H1 (cell line): ENCODE data around the gene TAF4. TPM values are rescaled to one million over a fixed set of nuclear protein-coding genes. Genes with fewer than 3 reads are reported as not detected.

Experiments used
- CTCF ChIA-PET: fragments of 300-600 bp; sonication (Branson Sonifier 250); formaldehyde crosslinking; loops from one replicate; lab custom pipeline; 2021; ENCODE audit not compliant: partially characterized antibody; lab: Charles Lee
- POLR2A ChIA-PET: fragments of 300-600 bp; sonication (Branson Sonifier 250); formaldehyde crosslinking; loops from one replicate; lab custom pipeline; 2021; ENCODE audit warnings: inconsistent platforms; ENCODE audit not compliant: partially characterized antibody; lab: Charles Lee
- DNase-seq, 2 experiments: peaks; one replicate each; pipeline versions ENCODE4 v3.0.0 to v3.0.0-alpha.2; 2010 to 2022; ENCODE audit warnings: low spot score in 2 of 2, low read depth in 1 of 2, mixed read lengths in 1 of 2
- FAIRE-seq: peaks from 2 replicates; lab custom pipeline; 2011; peaks lifted over from hg19 to GRCh38; lab: Jason Lieb, UNC
- H2AFZ ChIP-seq: 2 replicates; pipeline ENCODE4 v1.8.1; 2012; ENCODE audit warnings: low read length, inconsistent platforms
- H2AK5ac ChIP-seq: 2 replicates; pipeline ENCODE4 v1.6.1; 2013; ENCODE audit warnings: low read depth, low read length
- H2BK120ac ChIP-seq: replicated peaks from 2 replicates; pipeline ENCODE3; 2013; ENCODE audit warnings: low read depth, low read length, inconsistent platforms
- H2BK12ac ChIP-seq: 2 replicates; pipeline ENCODE4 v1.6.1; 2013; ENCODE audit warnings: low read depth, low read length
- H2BK15ac ChIP-seq: 2 replicates; pipeline ENCODE4 v1.6.1; 2013; ENCODE audit warnings: low read length
- H2BK20ac ChIP-seq: 2 replicates; pipeline ENCODE4 v1.6.1; 2013; ENCODE audit warnings: low read length
- H2BK5ac ChIP-seq: 2 replicates; pipeline ENCODE4 v1.6.1; 2013; ENCODE audit warnings: low read depth, low read length
- H3K14ac ChIP-seq: 2 replicates; pipeline ENCODE4 v1.6.1; 2013; ENCODE audit warnings: inconsistent platforms; ENCODE audit not compliant: insufficient read length
- H3K18ac ChIP-seq: 2 replicates; pipeline ENCODE4 v1.6.1; 2013; ENCODE audit warnings: low read length; ENCODE audit errors: extremely low read depth
- H3K23ac ChIP-seq: 2 replicates; pipeline ENCODE4 v1.6.1; 2013; ENCODE audit warnings: inconsistent platforms; ENCODE audit not compliant: insufficient read length
- H3K23me2 ChIP-seq: 2 replicates; pipeline ENCODE4 v1.6.1; 2013; ENCODE audit warnings: low read depth, low read length
- H3K27ac ChIP-seq: 2 replicates; pipeline ENCODE4 v1.6.1; 2011; ENCODE audit warnings: low read depth, low read length, inconsistent platforms
- H3K27me3 ChIP-seq, 4 experiments: replicated peaks in 1 of 4; 1 replicate in 1 of 4; 2 replicates in 3 of 4; pipeline versions ENCODE4 v1.6.1 to v1.8.1; 2011 to 2013; ENCODE audit warnings: low read length in 3 of 4, mild to moderate bottlenecking in 3 of 4, inconsistent platforms in 2 of 4, mixed read lengths in 2 of 4, moderate library complexity in 1 of 4; ENCODE audit not compliant: control insufficient read depth in 3 of 4, insufficient read depth in 3 of 4; ENCODE audit errors: extremely low read depth in 1 of 4
- H3K36me3 ChIP-seq, 4 experiments: 2 replicates each; pipeline versions ENCODE4 v1.6.1 to v1.8.1; 2011 to 2013; ENCODE audit warnings: mild to moderate bottlenecking in 4 of 4, low read length in 3 of 4, moderate library complexity in 2 of 4, control low read depth in 1 of 4, inconsistent platforms in 1 of 4; ENCODE audit not compliant: insufficient read depth in 4 of 4, control insufficient read depth in 2 of 4
- H3K4ac ChIP-seq: replicated peaks from 2 replicates; pipeline ENCODE3; 2013; ENCODE audit warnings: low read length, low read depth, mixed read lengths, inconsistent platforms; ENCODE audit not compliant: insufficient read length
- H3K4me1 ChIP-seq, 4 experiments: replicated peaks in 1 of 4; 1 replicate in 1 of 4; 2 replicates in 3 of 4; pipeline versions ENCODE4 v1.6.1 to v1.8.1; 2011 to 2013; ENCODE audit warnings: low read length in 3 of 4, inconsistent platforms in 2 of 4, mixed read lengths in 1 of 4; ENCODE audit not compliant: insufficient read depth in 4 of 4, control insufficient read depth in 3 of 4
- H3K4me2 ChIP-seq, 2 experiments: 2 replicates each; pipeline versions ENCODE4 v1.6.1 to v1.8.1; 2011 to 2013; ENCODE audit warnings: low read depth in 2 of 2, low read length in 2 of 2, control low read depth in 1 of 2, inconsistent platforms in 1 of 2, mild to moderate bottlenecking in 1 of 2; ENCODE audit not compliant: insufficient read depth in 1 of 2
- H3K4me3 ChIP-seq, 4 experiments: fragments of 200-600, 300-600 bp in 1 of 4; sonication (generic), shearing (Covaris generic), sonication (Bioruptor Twin) in 1 of 4; 2 replicates each; pipeline versions ENCODE4 v1.5.1 to v1.8.1; 2011 to 2016; ENCODE audit warnings: low read length in 4 of 4, low read depth in 3 of 4, control low read depth in 2 of 4, inconsistent platforms in 2 of 4, mild to moderate bottlenecking in 2 of 4, mixed read lengths in 1 of 4, moderate library complexity in 1 of 4; ENCODE audit not compliant: insufficient read depth in 2 of 4; ENCODE audit errors: extremely low read depth in 1 of 4
- H3K56ac ChIP-seq: replicated peaks from 2 replicates; pipeline ENCODE3; 2013; ENCODE audit warnings: low read depth, mild to moderate bottlenecking, mixed read lengths, low read length, inconsistent platforms; ENCODE audit not compliant: insufficient read length
- H3K79me1 ChIP-seq: 2 replicates; pipeline ENCODE4 v1.6.1; 2013; ENCODE audit warnings: low read depth, low read length, control low read depth
- H3K79me2 ChIP-seq, 2 experiments: 2 replicates each; pipeline versions ENCODE4 v1.6.1 to v1.8.1; 2012 to 2013; ENCODE audit warnings: low read length in 2 of 2, mild to moderate bottlenecking in 2 of 2, inconsistent platforms in 1 of 2; ENCODE audit not compliant: insufficient read depth in 2 of 2, control insufficient read depth in 1 of 2
- H3K9ac ChIP-seq, 4 experiments: replicated peaks in 1 of 4; 1 replicate in 1 of 4; 2 replicates in 3 of 4; pipeline versions ENCODE4 v1.6.1 to v1.8.1; 2011 to 2013; ENCODE audit warnings: low read depth in 3 of 4, low read length in 3 of 4, control low read depth in 2 of 4, mild to moderate bottlenecking in 2 of 4, moderate library complexity in 2 of 4, inconsistent platforms in 1 of 4; ENCODE audit errors: extremely low read depth in 1 of 4
- H3K9me3 ChIP-seq, 2 experiments: 2 replicates each; pipeline versions ENCODE4 v1.6.1 to v1.8.1; 2012 to 2013; ENCODE audit warnings: mild to moderate bottlenecking in 2 of 2, moderate library complexity in 2 of 2, control low read depth in 1 of 2, inconsistent platforms in 1 of 2, low read depth in 1 of 2, low read length in 1 of 2, mixed read lengths in 1 of 2; ENCODE audit not compliant: insufficient read depth in 2 of 2
- H4K20me1 ChIP-seq, 2 experiments: replicated peaks in 1 of 2; 2 replicates each; pipeline versions ENCODE3 to v1.8.1; 2011 to 2013; ENCODE audit warnings: inconsistent platforms in 2 of 2, low read length in 2 of 2, mild to moderate bottlenecking in 1 of 2; ENCODE audit not compliant: insufficient read depth in 2 of 2, control insufficient read depth in 1 of 2
- H4K5ac ChIP-seq: 2 replicates; pipeline ENCODE4 v1.6.1; 2013; ENCODE audit warnings: low read length, low read depth, mixed read lengths, inconsistent platforms; ENCODE audit not compliant: insufficient read length
- H4K8ac ChIP-seq: 2 replicates; pipeline ENCODE4 v1.8.0; 2013; ENCODE audit warnings: mild to moderate bottlenecking, moderate library complexity, low read length, inconsistent platforms; ENCODE audit not compliant: insufficient read depth; ENCODE audit errors: extremely low read depth
- H4K91ac ChIP-seq: replicated peaks from 2 replicates; pipeline ENCODE3; 2013; ENCODE audit warnings: low read length, mixed read lengths, inconsistent platforms; ENCODE audit not compliant: insufficient read length
- RFX5 ChIP-seq: IDR thresholded peaks from 2 replicates; pipeline ENCODE4 v1.6.1; 2011; ENCODE audit warnings: low read depth, low read length, improper control_type of control experiment, borderline replicate concordance
- RNF2 ChIP-seq: fragments of 200-900, 300-1000 bp; sonication (generic); IDR thresholded peaks from 2 replicates; pipeline ENCODE4 v1.7.1; 2016; ENCODE audit warnings: borderline replicate concordance, low read depth, mild to moderate bottlenecking, antibody characterized with exemption, low read length; ENCODE audit not compliant: poor library complexity, severe bottlenecking; ENCODE audit errors: missing control alignments
- SAP30 ChIP-seq: fragments of 300-600 bp; sonication (generic); IDR thresholded peaks from 2 replicates; pipeline ENCODE4 v1.7.1; 2012; ENCODE audit warnings: low read length, moderate library complexity, mild to moderate bottlenecking, inconsistent platforms; ENCODE audit not compliant: insufficient read depth, insufficient replicate concordance
- WGBS, 2 experiments: shearing (Covaris generic) in 1 of 2; methylation state at CpG; one replicate each; pipeline versions ENCODE4 v1.1.6 to v1.1.7; 2013 to 2015; ENCODE audit warnings: low lambda C conversion rate in 2 of 2, mixed read lengths in 2 of 2, inconsistent platforms in 1 of 2, low coverage in 1 of 2, missing lambda C conversion rate in 1 of 2; ENCODE audit not compliant: insufficient replicate concordance in 2 of 2, insufficient coverage in 1 of 2, insufficient read length in 1 of 2; ENCODE audit errors: extremely low coverage in 1 of 2, missing lambda C conversion rate in 1 of 2; 5-methylcytosine and 5-hydroxymethylcytosine counted together
- polyA plus RNA-seq, 7 experiments: library from polyadenylated mRNA; depleted of rRNA in 3 of 7; stranded (reverse) in 5 of 7; unstranded in 2 of 7; fragments of >200 nt in 5 of 7; fragments of 200-250 nt in 2 of 7; gene quantifications; 1 replicate in 5 of 7; 2 replicates in 1 of 7; 4 replicates in 1 of 7; pipeline versions ENCODE4 v1.2.1 to v1.2.3, GENCODE V29; 2011 to 2013; ENCODE audit warnings: missing spikeins in 2 of 7, mixed read lengths in 2 of 7
- total RNA-seq: library from RNA; stranded (reverse); fragmentation: NEBNext Ultra II Directional; extraction: Animal tissue kit (Norgen Biotek cat#: 25700); gene quantifications from 2 replicates; pipeline ENCODE4 v1.2.1, GENCODE V29; 2021
- TF ChIP-seq, protein P1 (sequence below), 3 experiments: IDR thresholded peaks; 1 replicate in 2 of 3; 2 replicates in 1 of 3; pipeline versions ENCODE4 v1.5.1 to v1.6.1; 2011; ENCODE audit warnings: low read length in 3 of 3, mild to moderate bottlenecking in 3 of 3, inconsistent platforms in 2 of 3, low read depth in 1 of 3, moderate library complexity in 1 of 3; ENCODE audit not compliant: insufficient read depth in 1 of 3; ENCODE audit errors: control extremely low read depth in 1 of 3
- TF ChIP-seq, protein P2 (sequence below): IDR thresholded peaks from 2 replicates; pipeline ENCODE4 v1.6.1; 2012; ENCODE audit warnings: low read length, inconsistent platforms

TAF4 gene
- total and polyA plus RNA-seq, 2 of the 8 experiments (the other 6 are each of a cell fraction or from before 2014, with no cell fraction given): 16.0 to 30.1 TPM

DNA sequence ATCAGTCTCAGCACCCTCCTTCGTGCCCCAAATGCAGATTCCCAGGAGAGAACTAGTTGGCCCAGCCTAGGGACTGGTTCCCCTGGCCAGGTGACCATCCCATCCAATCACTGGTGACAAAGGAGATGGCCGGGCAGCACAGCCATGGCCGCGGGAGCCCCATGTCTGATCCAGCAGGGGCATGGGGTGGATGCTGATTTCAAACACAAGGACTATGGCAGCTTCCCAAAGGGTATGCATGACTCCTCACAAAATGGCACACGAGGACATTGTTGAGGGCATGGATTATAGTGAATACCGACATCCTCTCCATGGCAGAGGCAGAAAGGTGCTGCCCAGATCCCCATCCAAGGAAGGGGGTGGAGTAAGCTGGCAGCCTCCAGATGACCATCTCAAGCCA, 46.7 kb upstream of the TAF4 start:
- no peaks in the 10 kb centered on the region for H3K23me2 ChIP-seq
- no peak overlapping the region for H3K14ac ChIP-seq
- H3K27ac ChIP-seq: no peak overlapping the region
- peaks cover 0 to 5% (median 0%) of the 10 kb centered on the region in 4 experiments; a peak in 3 of 7 replicates for H3K4me1 ChIP-seq
- H3K4me2 ChIP-seq: no peak overlapping the region
- H3K36me3 ChIP-seq: no peaks in the 10 kb centered on the region
- no peaks in the 10 kb centered on the region for H3K79me2 ChIP-seq
- no peak overlapping the region for H2AK5ac ChIP-seq
- no peak for DNase-seq
- no peak overlapping the region for H3K9ac ChIP-seq
- no peak overlapping the region for H2BK120ac ChIP-seq
- no peaks in the 10 kb centered on the region for H3K27me3 ChIP-seq
- H4K20me1 ChIP-seq: no peaks in the 10 kb centered on the region
- no peak overlapping the region for H2BK15ac ChIP-seq
- POLR2A ChIA-PET: interaction anchor here (1.0 to 4.8 kb wide), 4 partner anchors 9 to 46 kb away, joined by 3 to 25 read pairs (median 4); partner anchors contain the start of gene TAF4
- WGBS, 2 experiments: 88% methylated on average over 6 of the region's 6 CpGs; no CpG with 5 or more reads in 1 of the 2 experiments
- H3K56ac ChIP-seq: no peak overlapping the region
- no peaks in the 10 kb centered on the region for H3K79me1 ChIP-seq
- H3K23ac ChIP-seq: no peak overlapping the region
- no peak overlapping the region for H4K5ac ChIP-seq
- FAIRE-seq: no peak
- no peak overlapping the region for H2BK12ac ChIP-seq
- peaks cover 10 to 34% of the 10 kb centered on the region in 2 experiments for H3K9me3 ChIP-seq
- CTCF ChIA-PET: interaction anchor here (0.6 to 1.4 kb wide), 3 partner anchors 79 to 101 kb away, joined by 3 to 4 read pairs (median 3); no protein-coding TSS in a partner anchor
- no peak overlapping the region for H3K18ac ChIP-seq
- no peak overlapping the region for H4K91ac ChIP-seq
- no peak overlapping the region for H2BK20ac ChIP-seq
- H3K4me3 ChIP-seq: no peak overlapping the region
- H4K8ac ChIP-seq: no peak overlapping the region
- H2AFZ ChIP-seq: no peak overlapping the region
- no peak overlapping the region for H2BK5ac ChIP-seq
- no peak overlapping the region for H3K4ac ChIP-seq
- TF ChIP-seq, protein P1, sequence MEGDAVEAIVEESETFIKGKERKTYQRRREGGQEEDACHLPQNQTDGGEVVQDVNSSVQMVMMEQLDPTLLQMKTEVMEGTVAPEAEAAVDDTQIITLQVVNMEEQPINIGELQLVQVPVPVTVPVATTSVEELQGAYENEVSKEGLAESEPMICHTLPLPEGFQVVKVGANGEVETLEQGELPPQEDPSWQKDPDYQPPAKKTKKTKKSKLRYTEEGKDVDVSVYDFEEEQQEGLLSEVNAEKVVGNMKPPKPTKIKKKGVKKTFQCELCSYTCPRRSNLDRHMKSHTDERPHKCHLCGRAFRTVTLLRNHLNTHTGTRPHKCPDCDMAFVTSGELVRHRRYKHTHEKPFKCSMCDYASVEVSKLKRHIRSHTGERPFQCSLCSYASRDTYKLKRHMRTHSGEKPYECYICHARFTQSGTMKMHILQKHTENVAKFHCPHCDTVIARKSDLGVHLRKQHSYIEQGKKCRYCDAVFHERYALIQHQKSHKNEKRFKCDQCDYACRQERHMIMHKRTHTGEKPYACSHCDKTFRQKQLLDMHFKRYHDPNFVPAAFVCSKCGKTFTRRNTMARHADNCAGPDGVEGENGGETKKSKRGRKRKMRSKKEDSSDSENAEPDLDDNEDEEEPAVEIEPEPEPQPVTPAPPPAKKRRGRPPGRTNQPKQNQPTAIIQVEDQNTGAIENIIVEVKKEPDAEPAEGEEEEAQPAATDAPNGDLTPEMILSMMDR (IDR thresholded peaks at IDR 0.05; ENCODE audit: control extremely low read depth in 1 of 3, insufficient read depth in 1 of 3, low read depth in 1 of 3, low read length in 3 of 3): no peak
- TF ChIP-seq RNF2 (no peak), SAP30 (no peak), RFX5 (no peak)
- TF ChIP-seq, protein P2, sequence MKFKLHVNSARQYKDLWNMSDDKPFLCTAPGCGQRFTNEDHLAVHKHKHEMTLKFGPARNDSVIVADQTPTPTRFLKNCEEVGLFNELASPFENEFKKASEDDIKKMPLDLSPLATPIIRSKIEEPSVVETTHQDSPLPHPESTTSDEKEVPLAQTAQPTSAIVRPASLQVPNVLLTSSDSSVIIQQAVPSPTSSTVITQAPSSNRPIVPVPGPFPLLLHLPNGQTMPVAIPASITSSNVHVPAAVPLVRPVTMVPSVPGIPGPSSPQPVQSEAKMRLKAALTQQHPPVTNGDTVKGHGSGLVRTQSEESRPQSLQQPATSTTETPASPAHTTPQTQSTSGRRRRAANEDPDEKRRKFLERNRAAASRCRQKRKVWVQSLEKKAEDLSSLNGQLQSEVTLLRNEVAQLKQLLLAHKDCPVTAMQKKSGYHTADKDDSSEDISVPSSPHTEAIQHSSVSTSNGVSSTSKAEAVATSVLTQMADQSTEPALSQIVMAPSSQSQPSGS: no peak
